WERI-Rb-1 (cell line): ENCODE results near the gene DAB2IP.

Source experiments
- DNase-seq: peaks from one replicate; pipeline ENCODE4 v3.0.0-alpha.2; 2020
- H3K27ac ChIP-seq: fragments of 250-450 bp; sonication (Bioruptor Pico); 2 replicates; pipeline ENCODE4 v1.5.1; 2020; ENCODE audit warnings: mild to moderate bottlenecking, moderate library complexity
- H3K27me3 ChIP-seq: fragments of 250-450 bp; sonication (Bioruptor Pico); 2 replicates; pipeline ENCODE4 v1.5.1; 2021; ENCODE audit warnings: mild to moderate bottlenecking, low read depth, moderate library complexity; ENCODE audit not compliant: insufficient read depth, severe bottlenecking
- H3K36me3 ChIP-seq: fragments of 250-450 bp; sonication (Bioruptor Pico); 2 replicates; pipeline ENCODE4 v1.5.1; 2020; ENCODE audit warnings: mild to moderate bottlenecking, moderate library complexity
- H3K4me3 ChIP-seq: 2 replicates; pipeline ENCODE4 v1.5.1; 2011; ENCODE audit warnings: low read depth, mild to moderate bottlenecking, control low read depth, low read length
- H3K9me3 ChIP-seq: fragments of 250-450 bp; sonication (Bioruptor Pico); 2 replicates; pipeline ENCODE4 v1.5.1; 2021; ENCODE audit warnings: mild to moderate bottlenecking, moderate library complexity; ENCODE audit not compliant: severe bottlenecking
- CTCF ChIP-seq: IDR thresholded peaks from 2 replicates; pipeline ENCODE4 v1.5.1; 2011; ENCODE audit warnings: low read depth, mild to moderate bottlenecking, control low read depth, inconsistent platforms, low read length

DAB2IP gene

GRCh38 chr9:121731090-121731489 lies 79.7 kb downstream of the DAB2IP start:
- TF ChIP-seq CTCF = no peak
- no peak overlapping the region for H3K4me3 ChIP-seq
- no peak overlapping the region for H3K27ac ChIP-seq
- peaks cover 13% of the 10 kb centered on the region; the same call in 1 of the 2 replicates for H3K36me3 ChIP-seq
- DNase-seq = no peak
- no peaks in the 10 kb centered on the region for H3K27me3 ChIP-seq
- no peaks in the 10 kb centered on the region for H3K9me3 ChIP-seq

GRCh38 chr9:121731919-121732318 lies 80.5 kb downstream of the DAB2IP start:
- DNase-seq = no peak
- no peak for TF ChIP-seq CTCF
- Histone ChIP-seq H3K27me3 (no peaks in the 10 kb centered on the region), H3K27ac (no peak overlapping the region), H3K4me3 (no peak overlapping the region), H3K9me3 (no peaks in the 10 kb centered on the region), H3K36me3 (peaks cover 17% of the 10 kb centered on the region)

- H3K9me3 ChIP-seq = no peaks in the 10 kb centered on the region
- no peak overlapping the region for H3K4me3 ChIP-seq
- no peak overlapping the region for H3K27ac ChIP-seq
- DNase-seq = no peak
- H3K27me3 ChIP-seq = no peaks in the 10 kb centered on the region
- TF ChIP-seq CTCF = no peak
- peaks cover 21% of the 10 kb centered on the region for H3K36me3 ChIP-seq
Observed at GRCh38 chr9:121732389-121732788, 81.0 kb downstream of the DAB2IP start.

GRCh38 chr9:121732886-121733285 lies 81.5 kb downstream of the DAB2IP start:
- no peak overlapping the region for H3K27ac ChIP-seq
- H3K36me3 ChIP-seq = peaks cover 23% of the 10 kb centered on the region
- H3K9me3 ChIP-seq = no peaks in the 10 kb centered on the region
- H3K4me3 ChIP-seq = no peak overlapping the region
- H3K27me3 ChIP-seq = no peaks in the 10 kb centered on the region
- no peak for DNase-seq
- no peak for TF ChIP-seq CTCF

- Histone ChIP-seq H3K27ac (no peak overlapping the region), H3K27me3 (no peaks in the 10 kb centered on the region), H3K4me3 (no peak overlapping the region), H3K9me3 (no peaks in the 10 kb centered on the region), H3K36me3 (peaks cover 23% of the 10 kb centered on the region)
- no peak for DNase-seq
- TF ChIP-seq CTCF = no peak
Observed at GRCh38 chr9:121734465-121734864, 83.0 kb downstream of the DAB2IP start.

- no peak overlapping the region for H3K27ac ChIP-seq
- H3K4me3 ChIP-seq = no peak overlapping the region
- H3K27me3 ChIP-seq = no peaks in the 10 kb centered on the region
- H3K36me3 ChIP-seq = peaks cover 29% of the 10 kb centered on the region
- H3K9me3 ChIP-seq = no peaks in the 10 kb centered on the region
- DNase-seq = peak; percentile 48
- TF ChIP-seq CTCF = peak; percentile 65
Observed at GRCh38 chr9:121735065-121735792, 83.8 kb downstream of the DAB2IP start.
